HG03066 (cell line): ENCODE results near the gene PRKN.

Experiments used
- ATAC-seq: cut with Tn5 transposase; IDR thresholded peaks from one replicate; pipeline ENCODE4 v1.9.1; 2021; ENCODE audit warnings: low read depth; ENCODE audit not compliant: unreplicated experiment

Gene PRKN

DNA sequence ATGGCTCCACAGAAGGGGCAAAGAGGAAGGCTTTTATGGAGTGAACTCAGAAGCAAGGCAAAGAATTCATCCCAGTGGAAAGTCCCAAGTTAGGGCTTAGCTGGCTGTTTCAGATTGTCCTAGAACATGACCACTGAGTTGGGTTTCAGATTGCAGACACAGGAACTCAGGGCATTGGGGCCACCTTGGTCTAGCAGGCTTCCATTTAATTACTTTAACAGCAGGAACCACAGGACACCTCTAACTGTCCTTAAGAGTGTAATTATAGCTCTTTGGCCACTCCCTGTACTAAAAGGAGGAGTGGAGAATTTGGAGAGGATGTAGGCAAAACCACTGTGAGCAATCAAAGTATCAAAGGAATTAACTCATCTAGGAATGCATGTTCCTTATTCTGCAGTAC lies 1303.1 kb downstream of the PRKN start:
- ATAC-seq = no peak

GRCh38 chr6:161422710-161423680 lies 1304.6 kb downstream of the PRKN start:
- ATAC-seq = no peak

GRCh38 chr6:161418463-161418945 lies 1309.1 kb downstream of the PRKN start:
- peak; percentile 71 for ATAC-seq

- ATAC-seq = peak; percentile 22
Observed at GRCh38 chr6:161417717-161418462, 1309.7 kb downstream of the PRKN start.

DNA sequence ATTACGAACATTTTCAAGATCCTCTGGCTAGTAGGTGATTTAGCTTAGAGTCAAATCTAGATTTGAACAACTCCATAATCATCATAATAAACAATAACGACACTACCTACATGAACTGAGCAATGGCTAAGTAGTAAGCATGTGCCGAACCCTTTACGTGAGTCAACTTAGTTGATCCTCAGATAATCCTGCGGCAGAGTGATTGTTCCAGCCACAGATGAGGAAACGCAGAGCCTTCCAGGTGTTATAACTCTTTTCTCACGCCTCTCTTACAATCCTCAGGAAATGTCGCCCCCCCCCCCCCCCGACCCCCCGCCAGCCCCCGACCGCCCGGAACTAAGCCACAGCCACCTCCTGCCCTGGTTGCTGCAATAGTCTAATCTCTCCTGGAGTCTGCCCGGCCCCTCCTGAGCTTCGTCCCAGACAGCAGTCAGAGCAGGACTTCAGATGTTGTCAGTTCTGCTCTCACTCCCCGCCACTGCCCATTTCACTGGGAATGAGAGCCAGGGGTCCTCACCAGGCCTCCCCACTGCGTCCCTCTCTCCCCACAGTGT lies 1312.2 kb downstream of the PRKN start:
- no peak for ATAC-seq

GRCh38 chr6:161414707-161415106 lies 1312.9 kb downstream of the PRKN start:
- no peak for ATAC-seq

GRCh38 chr6:161414180-161414579 lies 1313.4 kb downstream of the PRKN start:
- ATAC-seq = no peak

DNA sequence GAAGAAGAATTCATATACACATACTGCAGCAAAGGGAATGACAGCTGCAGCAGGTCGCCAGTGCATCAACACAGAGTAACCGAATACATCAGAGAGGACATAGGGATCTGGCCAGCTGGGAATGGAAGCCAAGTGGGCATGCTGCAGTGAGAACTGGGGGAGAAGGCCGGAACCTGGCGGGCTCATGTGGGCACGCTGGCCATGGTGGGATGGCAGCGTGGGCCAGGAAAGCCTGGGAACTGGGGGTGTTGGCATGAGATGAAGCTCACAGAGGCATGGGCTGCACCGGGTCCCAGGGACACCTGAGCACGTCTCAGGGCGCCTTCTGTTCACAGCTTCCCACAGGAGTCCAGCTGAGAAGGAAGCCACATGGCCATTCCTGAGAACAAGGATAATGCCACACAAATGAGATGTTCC lies 1314.2 kb downstream of the PRKN start:
- ATAC-seq = no peak

- ATAC-seq = no peak
Observed at GRCh38 chr6:161412795-161413194, 1314.8 kb downstream of the PRKN start.

GRCh38 chr6:161411265-161411944 lies 1316.2 kb downstream of the PRKN start:
- no peak for ATAC-seq

GRCh38 chr6:161410736-161411135 lies 1316.8 kb downstream of the PRKN start:
- no peak for ATAC-seq

- ATAC-seq = no peak
Observed at GRCh38 chr6:161410076-161410475, 1317.5 kb downstream of the PRKN start.

GRCh38 chr6:161409353-161409752 lies 1318.2 kb downstream of the PRKN start:
- no peak for ATAC-seq

GRCh38 chr6:161408041-161408440 lies 1319.5 kb downstream of the PRKN start:
- no peak for ATAC-seq

- no peak for ATAC-seq
Observed at GRCh38 chr6:161407581-161407980, 1320.0 kb downstream of the PRKN start.

DNA sequence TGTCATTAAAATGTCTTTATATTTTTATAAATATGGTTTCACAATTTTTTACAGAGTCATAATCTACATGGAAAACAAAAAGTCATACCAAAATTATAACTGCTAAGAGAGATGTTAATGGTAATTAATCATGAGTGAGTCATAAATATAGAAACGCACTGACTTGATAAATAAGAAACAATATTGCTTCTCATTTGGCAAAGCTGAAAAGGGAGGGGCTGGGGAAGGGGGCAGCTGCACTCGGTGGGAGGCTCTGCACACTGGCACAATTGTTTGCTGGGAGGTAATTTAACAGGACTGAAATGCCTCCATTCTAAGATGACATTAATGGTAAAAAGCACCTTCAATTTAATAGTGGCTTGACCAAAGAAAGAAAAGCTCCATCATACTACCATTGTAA lies 1320.5 kb downstream of the PRKN start:
- no peak for ATAC-seq

DNA sequence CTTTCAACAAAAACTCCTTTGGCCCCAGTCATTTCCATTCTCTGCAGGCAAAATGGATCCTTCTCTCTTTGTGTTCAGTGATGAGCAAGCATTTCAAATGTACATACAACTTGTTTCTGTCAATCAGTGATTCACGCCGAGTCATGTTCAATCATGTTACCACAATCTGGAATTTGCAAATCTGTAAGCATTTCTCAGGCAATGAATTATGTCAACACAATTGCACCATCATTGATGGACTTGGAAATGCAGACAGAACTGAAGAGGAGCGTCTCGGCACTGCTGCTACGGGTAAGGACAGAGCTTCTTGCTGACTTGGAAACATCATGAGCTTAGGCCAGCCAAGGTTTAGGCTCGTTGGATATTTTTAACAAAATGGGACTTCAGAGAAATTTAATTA lies 1320.9 kb downstream of the PRKN start:
- ATAC-seq = no peak

DNA sequence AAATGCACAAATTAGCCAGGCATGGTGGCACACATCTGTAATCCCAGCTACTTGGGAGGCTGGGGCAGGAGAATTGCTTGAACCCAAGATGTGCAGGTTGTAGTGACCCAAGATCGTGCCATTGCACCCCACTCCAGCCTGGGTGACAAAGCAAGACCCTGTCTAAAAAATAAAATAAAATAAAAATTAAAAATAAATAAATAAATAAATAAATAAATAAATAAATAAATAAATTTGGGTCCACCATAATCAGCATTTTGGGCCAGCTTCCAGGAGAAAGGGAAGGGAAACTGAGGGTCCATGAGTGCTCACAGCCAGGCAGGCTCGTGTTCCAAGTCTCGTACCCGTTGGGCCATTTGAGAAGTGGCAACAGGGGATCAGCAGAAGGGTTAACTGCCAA lies 1322.1 kb downstream of the PRKN start:
- ATAC-seq = no peak

DNA sequence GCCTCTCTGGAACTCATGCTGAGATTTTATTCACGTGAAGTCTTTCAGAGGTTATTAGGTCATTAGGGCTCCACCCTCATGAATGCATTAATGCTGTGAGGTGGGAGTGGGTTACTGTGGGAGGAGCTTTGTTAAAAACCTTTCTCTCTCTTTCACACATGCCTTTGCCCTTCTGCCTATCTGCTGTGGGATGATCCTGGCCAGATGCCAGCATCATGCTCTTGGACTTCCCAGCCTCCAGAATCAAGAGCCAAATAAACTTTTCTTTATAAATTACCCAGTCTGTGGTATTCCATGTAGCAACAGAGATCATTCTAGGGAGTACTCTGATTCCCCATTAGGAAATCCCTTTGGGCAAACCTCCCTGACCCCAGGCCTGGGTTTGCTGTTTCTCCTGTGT lies 1323.8 kb downstream of the PRKN start:
- no peak for ATAC-seq

- no peak for ATAC-seq
Observed at GRCh38 chr6:161401587-161402309, 1325.8 kb downstream of the PRKN start.
